T47D (cell line): ENCODE measurements around the gene CCDC197.

Experiments
- DNase-seq, 2 experiments: peaks; one replicate each; pipeline versions ENCODE4 v3.0.0 to v3.0.0-alpha.2; 2011 to 2012; ENCODE audit warnings: low read depth in 1 of 2, low spot score in 1 of 2
- JUND ChIP-seq: IDR thresholded peaks from 2 replicates; pipeline ENCODE4 v1.6.1; 2012; ENCODE audit warnings: low read depth
- in situ Hi-C: cut with HindIII; loops from 2 replicates; pipeline ENCODE4 v1.10.0; 2016; ENCODE audit warnings: low sequenced_read_pairs, low pct_unique_long_range_greater_than_20kb

CCDC197 gene

GRCh38 chr14:93987376-93987775 is 9.7 kb upstream of the CCDC197 start:
- no peak for TF ChIP-seq JUND
- in situ Hi-C loops = no loop called here
- no peak for DNase-seq

GRCh38 chr14:93987815-93988476 is 9.2 kb upstream of the CCDC197 start:
- no peak for TF ChIP-seq JUND
- in situ Hi-C loops = no loop called here
- no peak for DNase-seq

GRCh38 chr14:93989939-93990338 is 7.2 kb upstream of the CCDC197 start:
- no peak for TF ChIP-seq JUND
- no peak for DNase-seq
- in situ Hi-C loops = no loop called here

GRCh38 chr14:93991212-93991611 is 5.9 kb upstream of the CCDC197 start:
- no peak for TF ChIP-seq JUND
- no peak for DNase-seq
- in situ Hi-C loops = no loop called here

- no peak for DNase-seq
- no peak for TF ChIP-seq JUND
- in situ Hi-C loops = no loop called here
Measured at GRCh38 chr14:93991649-93992048, 5.5 kb upstream of the CCDC197 start.

GRCh38 chr14:93993382-93993781 is 3.7 kb upstream of the CCDC197 start:
- in situ Hi-C loops = no loop called here
- DNase-seq = no peak
- TF ChIP-seq JUND = no peak

GRCh38 chr14:93994919-93995682 is 2.0 kb upstream of the CCDC197 start:
- DNase-seq = peak; percentile 45 to 58
- in situ Hi-C loops = no loop called here
- no peak for TF ChIP-seq JUND

- DNase-seq = no peak
- in situ Hi-C loops = no loop called here
- no peak for TF ChIP-seq JUND
Measured at GRCh38 chr14:93996130-93996695, 888 bp upstream of the CCDC197 start.

- in situ Hi-C loops = no loop called here
- TF ChIP-seq JUND = no peak
- no peak for DNase-seq
Measured at GRCh38 chr14:93997916-93998870, 1.1 kb downstream of the CCDC197 start.

- no peak for DNase-seq
- no peak for TF ChIP-seq JUND
- in situ Hi-C loops = no loop called here
Measured at GRCh38 chr14:93998871-93999403, 1.8 kb downstream of the CCDC197 start.

- peak; percentile 63 to 91 for DNase-seq
- in situ Hi-C loops = no loop called here
- TF ChIP-seq JUND = no peak
Measured at GRCh38 chr14:93999573-93999972, 2.5 kb downstream of the CCDC197 start.

- in situ Hi-C loops = no loop called here
- TF ChIP-seq JUND = no peak
- no peak for DNase-seq
Measured at GRCh38 chr14:94000267-94000666, 3.2 kb downstream of the CCDC197 start.

GRCh38 chr14:94001016-94001415 is 3.9 kb downstream of the CCDC197 start:
- in situ Hi-C loops = no loop called here
- no peak for DNase-seq
- no peak for TF ChIP-seq JUND
